ENCODE measurements around the gene MAGED2. TPM values are rescaled to one million over a fixed set of nuclear protein-coding genes. Genes with fewer than 3 reads are reported as not detected.
"Not testable (repeated sequence)": the region's sequence is repeated elsewhere in the genome, so short reads cannot be mapped to it uniquely, and the experiment has no call there.

The MAGED2 gene
- total RNA-seq, 1 donor from 2014 or later: 60.3 TPM

- intact Hi-C loops (cut with micrococcal nuclease): no loop called here
- ATAC-seq (no peak), DNase-seq (no peak)
Measured at GRCh38 chrX:54812306-54812705, 4.8 kb downstream of the MAGED2 start.

- no peak for ATAC-seq
- DNase-seq: no peak
- intact Hi-C loops (cut with micrococcal nuclease): no loop called here
Measured at GRCh38 chrX:54817220-54817820, 9.8 kb downstream of the MAGED2 start.

DNA sequence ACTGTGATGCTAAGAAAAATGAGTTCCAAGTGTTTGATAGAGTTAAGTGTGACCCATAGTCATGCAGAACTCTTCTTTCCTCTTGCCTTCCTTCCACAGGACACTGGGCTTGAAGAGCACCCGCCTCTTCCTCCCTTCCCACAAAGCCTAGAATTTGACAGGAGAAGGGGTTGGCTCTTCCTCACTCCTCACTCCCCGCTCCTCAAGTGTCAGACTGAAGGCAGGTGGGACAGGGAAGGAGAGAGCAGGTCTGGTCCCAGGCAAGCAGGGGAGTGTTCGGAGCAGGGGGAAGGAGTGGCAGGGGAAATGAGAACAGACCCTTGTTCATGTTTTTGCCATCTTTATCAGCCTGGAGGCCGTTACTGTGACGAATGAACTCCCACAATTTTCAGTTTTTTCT lies 10.7 kb downstream of the MAGED2 start:
- DNase-seq: no peak
- no peak for ATAC-seq
- intact Hi-C loops (cut with micrococcal nuclease): no loop called here

- intact Hi-C loops (cut with micrococcal nuclease): no loop called here
- ATAC-seq (no peak), DNase-seq (no peak)
Measured at GRCh38 chrX:54819201-54819600, 11.7 kb downstream of the MAGED2 start.

GRCh38 chrX:54820737-54821136 lies 13.2 kb downstream of the MAGED2 start:
- intact Hi-C loops (cut with micrococcal nuclease): no loop called here

GRCh38 chrX:54821310-54821709 lies 13.8 kb downstream of the MAGED2 start:
- intact Hi-C loops (cut with micrococcal nuclease): no loop called here
- ATAC-seq (no peak), DNase-seq (no peak)

More at GRCh38 chrX:54820737-54821136, 13.2 kb downstream of the MAGED2 start:
- DNase-seq (no peak), ATAC-seq (no peak)

DNA sequence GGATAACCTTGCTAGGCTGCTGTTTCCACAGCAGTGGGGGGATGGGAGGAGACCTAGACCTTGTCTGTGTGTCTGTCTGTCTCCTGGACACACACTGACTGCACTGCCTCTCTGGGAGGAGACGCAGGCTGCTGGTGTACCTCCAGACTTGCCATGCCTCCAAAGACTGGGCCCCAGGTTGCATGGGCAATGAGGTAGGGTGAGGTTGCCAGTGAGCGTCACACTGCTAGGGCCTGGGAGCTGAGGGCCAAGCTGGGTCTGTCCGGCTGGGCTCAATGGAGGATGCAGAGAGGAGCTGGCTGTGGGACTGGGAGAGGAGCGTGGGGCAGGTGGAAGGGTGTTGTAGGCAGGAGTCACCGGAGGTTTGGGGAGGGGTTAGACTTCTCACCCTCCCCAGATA lies 16.6 kb downstream of the MAGED2 start:
- intact Hi-C loops (cut with micrococcal nuclease): no loop called here

GRCh38 chrX:54824722-54825121 lies 17.2 kb downstream of the MAGED2 start:
- intact Hi-C loops (cut with micrococcal nuclease): no loop called here

More for the DNA sequence above, 16.6 kb downstream of the MAGED2 start:
- ATAC-seq (no peak), DNase-seq (no peak)

DNA sequence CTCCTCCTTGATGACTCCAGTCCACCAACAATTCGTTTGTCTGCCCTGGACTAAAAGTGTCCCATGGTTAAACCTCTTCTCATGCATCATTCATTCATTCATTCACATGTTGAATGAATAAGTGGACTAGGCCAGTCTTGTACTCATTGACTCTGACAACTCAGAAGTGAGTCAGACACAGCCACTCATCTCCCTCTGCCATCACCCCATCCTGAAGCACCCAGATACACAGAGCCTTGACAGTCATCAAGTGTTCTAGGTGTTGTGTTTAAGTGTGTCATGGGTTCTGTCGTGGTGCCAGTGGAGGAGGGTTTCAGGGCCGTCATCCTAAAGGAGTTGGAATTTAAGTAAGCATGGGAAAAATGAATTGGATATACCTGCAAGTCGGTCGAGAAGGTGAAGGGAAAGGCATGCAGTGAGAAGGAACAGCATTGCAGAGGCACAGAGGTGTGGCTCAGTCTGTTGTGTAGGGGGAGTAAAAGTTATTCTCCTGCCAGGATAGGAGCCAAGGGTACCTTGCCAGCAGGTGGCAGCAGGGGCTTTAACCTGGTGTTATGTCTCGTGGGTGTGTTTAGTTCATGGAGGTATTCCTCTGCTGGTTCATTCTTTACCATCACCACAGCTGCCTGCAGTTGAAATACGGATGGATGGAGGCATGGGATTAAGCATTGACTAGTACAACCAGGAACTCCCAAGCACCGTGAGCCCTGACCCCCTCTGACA lies 18.3 kb downstream of the MAGED2 start:
- ATAC-seq (no peak), DNase-seq (no peak)
- intact Hi-C loops (cut with micrococcal nuclease): no loop called here

More at GRCh38 chrX:54824722-54825121, 17.2 kb downstream of the MAGED2 start:
- ATAC-seq: no peak
- DNase-seq: no peak

GRCh38 chrX:54826598-54826997 lies 19.1 kb downstream of the MAGED2 start:
- intact Hi-C loops (cut with micrococcal nuclease): no loop called here
- ATAC-seq (no peak), DNase-seq (no peak)

DNA sequence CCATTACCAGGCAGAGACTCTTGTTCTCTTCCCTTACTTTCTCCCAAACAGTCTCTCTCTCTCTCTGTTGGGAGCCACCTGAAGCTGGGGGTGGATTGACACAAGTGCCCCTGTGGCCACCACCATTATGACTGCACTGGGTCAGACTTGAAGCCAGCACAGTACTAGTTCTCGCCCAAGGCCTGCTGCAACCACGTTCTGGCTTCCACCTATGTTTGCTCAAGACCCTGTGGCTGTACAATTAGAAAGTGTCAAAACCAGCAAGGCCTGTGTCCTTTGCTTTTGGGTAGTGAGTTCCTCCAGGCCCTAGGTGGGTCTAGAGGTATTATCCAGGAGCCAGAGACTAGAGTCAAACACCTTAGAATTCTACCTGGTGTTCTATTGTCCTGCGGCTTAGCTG lies 31.0 kb downstream of the MAGED2 start:
- ATAC-seq (no peak), DNase-seq (no peak)
- intact Hi-C loops (cut with micrococcal nuclease): no loop called here

DNA sequence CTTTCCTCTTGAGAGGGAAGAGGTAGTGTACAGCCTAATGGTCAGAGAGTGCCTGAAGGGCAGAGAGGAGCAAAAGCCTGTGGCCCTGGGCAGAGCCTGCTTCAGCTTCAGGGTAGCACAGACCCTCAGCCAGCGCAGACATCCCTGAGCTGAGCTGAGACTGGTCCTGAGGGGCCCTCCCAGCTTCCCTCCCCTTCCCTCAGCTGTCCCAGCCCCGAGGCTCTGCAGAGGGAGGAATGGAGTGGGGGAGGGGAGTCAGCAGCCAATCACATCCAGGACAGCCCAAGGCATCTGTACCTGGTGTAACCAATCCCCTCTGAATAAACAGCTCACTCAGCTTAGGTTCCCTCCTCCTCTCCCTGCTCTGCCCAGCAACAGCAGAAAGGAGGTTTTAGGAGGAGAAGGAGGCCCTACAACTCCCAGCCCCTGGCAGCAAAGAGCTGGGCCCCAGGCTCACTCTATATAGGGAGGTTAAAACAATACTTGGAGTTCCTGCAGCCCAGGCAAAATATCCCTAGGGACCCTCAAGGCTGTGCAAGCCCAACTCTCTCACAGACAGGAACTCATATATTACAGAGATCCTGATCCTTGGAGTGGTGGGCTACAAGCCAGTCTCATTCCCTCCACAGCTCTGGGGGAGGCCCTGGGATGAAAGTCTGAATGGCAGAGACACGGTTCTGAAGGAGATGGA lies 33.8 kb downstream of the MAGED2 start:
- ATAC-seq; intact Hi-C loops (cut with micrococcal nuclease); DNase-seq: not testable (repeated sequence)

DNA sequence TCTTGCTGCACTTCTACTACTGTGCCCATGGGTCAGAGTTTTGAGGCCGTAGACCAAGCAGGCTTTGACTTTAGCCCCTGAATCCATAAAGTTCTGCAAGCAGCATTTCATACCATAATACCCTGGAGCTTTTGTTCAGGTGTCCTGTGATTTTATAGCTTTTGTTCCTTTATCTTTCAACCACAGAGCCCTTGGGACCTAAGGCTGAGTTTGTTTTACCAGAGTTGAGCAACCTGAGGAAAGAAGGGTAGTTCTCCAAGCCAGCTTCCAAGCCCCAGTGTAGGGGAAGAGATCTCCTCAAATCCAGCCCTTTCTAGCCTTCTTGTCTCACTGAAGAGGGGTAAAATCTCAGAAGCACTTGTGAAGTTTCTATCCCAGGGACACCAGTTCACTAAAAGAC lies 35.1 kb downstream of the MAGED2 start:
- intact Hi-C loops (cut with micrococcal nuclease): no loop called here
- no peak for ATAC-seq
- DNase-seq: no peak

GRCh38 chrX:54843050-54843449 lies 35.5 kb downstream of the MAGED2 start:
- no peak for DNase-seq
- intact Hi-C loops (cut with micrococcal nuclease): no loop called here
- ATAC-seq: no peak

DNA sequence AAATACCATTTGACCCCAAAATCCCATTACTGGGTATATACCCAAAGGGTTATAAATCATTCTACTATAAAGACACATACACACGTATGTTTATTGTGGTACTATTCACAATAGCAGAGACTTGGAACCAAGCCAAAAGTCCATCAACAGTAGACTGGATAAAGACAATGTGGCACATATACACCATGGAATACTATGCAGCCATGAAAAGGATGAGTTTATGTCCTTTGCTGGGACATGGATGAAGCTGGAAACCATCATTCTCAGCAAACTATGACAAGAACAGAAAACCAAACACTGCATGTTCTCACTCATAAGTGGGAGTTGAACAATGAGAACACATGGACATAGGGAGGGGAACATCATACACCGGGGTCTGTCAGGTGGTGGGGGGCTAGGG lies 40.2 kb downstream of the MAGED2 start:
- DNase-seq; intact Hi-C loops (cut with micrococcal nuclease): not testable (repeated sequence)

DNA sequence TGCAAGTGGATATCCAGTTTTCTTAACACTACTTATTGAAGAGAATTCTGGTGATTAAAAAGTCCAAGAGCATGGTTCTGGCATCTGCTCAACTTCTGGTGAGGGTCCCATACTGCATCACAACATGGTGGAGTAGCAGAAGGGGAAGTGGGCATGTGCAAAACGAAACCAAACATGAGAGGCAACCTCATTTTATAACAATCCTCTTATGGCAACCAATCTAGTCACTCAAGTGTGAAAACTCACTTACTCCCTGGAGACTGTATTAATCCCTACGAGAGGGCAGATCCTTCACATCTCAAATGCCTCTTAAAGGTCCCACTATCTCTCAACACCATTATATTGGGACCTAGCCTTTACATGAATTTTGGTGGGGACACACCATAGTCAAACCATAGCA lies 57.7 kb downstream of the MAGED2 start:
- no peak for DNase-seq
- no peak for ATAC-seq
- intact Hi-C loops (cut with micrococcal nuclease): no loop called here

More for the DNA sequence above, 40.2 kb downstream of the MAGED2 start:
- ATAC-seq: not testable (repeated sequence)

Data from left ventricle myocardium superior (tissue), 1 donor.